Measurements from ENCODE around the gene SYPL1.
A peak's percentile ranks its signal among the peaks of the same experiment; 100 is the strongest.

Gene SYPL1

DNA sequence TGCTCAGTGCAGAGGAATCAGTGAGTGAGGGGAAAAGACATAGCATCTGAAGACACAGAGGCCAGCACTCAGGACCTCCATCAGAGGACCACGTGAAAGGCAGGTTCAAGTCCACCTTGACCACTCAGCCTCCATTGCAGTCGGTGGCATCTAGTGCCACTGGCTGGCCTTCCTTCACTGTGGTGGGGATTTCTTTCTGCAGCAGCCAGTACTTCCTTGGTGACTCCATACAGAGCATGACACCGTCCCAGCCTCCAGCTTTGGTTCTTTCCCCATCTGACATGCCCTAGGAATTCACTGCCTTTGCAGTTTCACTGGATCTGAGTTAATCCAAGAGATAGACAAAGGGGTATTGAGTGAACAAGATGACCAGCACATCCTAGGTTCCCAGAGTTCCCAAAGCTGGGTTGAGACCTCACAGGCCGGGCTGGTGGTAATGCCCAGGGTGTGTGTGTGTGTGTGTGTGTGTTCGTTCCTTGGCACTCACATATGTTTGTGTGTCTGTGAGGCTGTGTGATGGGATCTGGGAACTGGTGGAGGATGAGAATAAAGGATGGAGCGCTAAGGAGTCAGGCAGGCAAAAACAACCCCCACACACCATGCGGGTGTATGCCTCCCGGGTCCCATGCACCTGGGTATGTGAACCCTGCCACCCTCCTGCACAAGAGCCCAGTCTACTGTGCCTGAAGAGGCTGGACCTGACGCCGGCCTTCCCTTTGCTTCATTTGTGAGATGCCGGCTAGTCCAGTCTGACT is 57.8 kb downstream of the SYPL1 start:
- TF ChIP-seq TEAD4 (IDR thresholded peaks at IDR 0.05) (no peak), RAD21 (IDR thresholded peaks at IDR 0.05; ENCODE audit: low read depth) (no peak), TAF1 (IDR thresholded peaks at IDR 0.05; ENCODE audit: low read depth) (no peak), EGR1 (IDR thresholded peaks at IDR 0.05) (no peak), EP300 (IDR thresholded peaks at IDR 0.05; ENCODE audit: borderline replicate concordance) (no peak), CEBPB (IDR thresholded peaks at IDR 0.05) (no peak), TCF12 (IDR thresholded peaks at IDR 0.05; ENCODE audit: low read depth) (no peak), ZBTB7A (IDR thresholded peaks at IDR 0.05; ENCODE audit: low read depth) (no peak), CREB1 (IDR thresholded peaks at IDR 0.05; ENCODE audit: low read depth) (no peak), YY1 (IDR thresholded peaks at IDR 0.05; ENCODE audit: low read depth) (no peak), FOXM1 (IDR thresholded peaks at IDR 0.05; ENCODE audit: borderline replicate concordance, low read depth) (no peak), NFIC (IDR thresholded peaks at IDR 0.05) (no peak)
- TF ChIP-seq, protein P1, sequence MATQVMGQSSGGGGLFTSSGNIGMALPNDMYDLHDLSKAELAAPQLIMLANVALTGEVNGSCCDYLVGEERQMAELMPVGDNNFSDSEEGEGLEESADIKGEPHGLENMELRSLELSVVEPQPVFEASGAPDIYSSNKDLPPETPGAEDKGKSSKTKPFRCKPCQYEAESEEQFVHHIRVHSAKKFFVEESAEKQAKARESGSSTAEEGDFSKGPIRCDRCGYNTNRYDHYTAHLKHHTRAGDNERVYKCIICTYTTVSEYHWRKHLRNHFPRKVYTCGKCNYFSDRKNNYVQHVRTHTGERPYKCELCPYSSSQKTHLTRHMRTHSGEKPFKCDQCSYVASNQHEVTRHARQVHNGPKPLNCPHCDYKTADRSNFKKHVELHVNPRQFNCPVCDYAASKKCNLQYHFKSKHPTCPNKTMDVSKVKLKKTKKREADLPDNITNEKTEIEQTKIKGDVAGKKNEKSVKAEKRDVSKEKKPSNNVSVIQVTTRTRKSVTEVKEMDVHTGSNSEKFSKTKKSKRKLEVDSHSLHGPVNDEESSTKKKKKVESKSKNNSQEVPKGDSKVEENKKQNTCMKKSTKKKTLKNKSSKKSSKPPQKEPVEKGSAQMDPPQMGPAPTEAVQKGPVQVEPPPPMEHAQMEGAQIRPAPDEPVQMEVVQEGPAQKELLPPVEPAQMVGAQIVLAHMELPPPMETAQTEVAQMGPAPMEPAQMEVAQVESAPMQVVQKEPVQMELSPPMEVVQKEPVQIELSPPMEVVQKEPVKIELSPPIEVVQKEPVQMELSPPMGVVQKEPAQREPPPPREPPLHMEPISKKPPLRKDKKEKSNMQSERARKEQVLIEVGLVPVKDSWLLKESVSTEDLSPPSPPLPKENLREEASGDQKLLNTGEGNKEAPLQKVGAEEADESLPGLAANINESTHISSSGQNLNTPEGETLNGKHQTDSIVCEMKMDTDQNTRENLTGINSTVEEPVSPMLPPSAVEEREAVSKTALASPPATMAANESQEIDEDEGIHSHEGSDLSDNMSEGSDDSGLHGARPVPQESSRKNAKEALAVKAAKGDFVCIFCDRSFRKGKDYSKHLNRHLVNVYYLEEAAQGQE (IDR thresholded peaks at IDR 0.05; ENCODE audit: low read depth), result no peak
- TF ChIP-seq, protein P2, sequence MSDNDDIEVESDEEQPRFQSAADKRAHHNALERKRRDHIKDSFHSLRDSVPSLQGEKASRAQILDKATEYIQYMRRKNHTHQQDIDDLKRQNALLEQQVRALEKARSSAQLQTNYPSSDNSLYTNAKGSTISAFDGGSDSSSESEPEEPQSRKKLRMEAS (IDR thresholded peaks at IDR 0.05), result no peak
- TF ChIP-seq, protein P3, sequence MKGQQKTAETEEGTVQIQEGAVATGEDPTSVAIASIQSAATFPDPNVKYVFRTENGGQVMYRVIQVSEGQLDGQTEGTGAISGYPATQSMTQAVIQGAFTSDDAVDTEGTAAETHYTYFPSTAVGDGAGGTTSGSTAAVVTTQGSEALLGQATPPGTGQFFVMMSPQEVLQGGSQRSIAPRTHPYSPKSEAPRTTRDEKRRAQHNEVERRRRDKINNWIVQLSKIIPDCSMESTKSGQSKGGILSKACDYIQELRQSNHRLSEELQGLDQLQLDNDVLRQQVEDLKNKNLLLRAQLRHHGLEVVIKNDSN (IDR thresholded peaks at IDR 0.05), result no peak

DNA sequence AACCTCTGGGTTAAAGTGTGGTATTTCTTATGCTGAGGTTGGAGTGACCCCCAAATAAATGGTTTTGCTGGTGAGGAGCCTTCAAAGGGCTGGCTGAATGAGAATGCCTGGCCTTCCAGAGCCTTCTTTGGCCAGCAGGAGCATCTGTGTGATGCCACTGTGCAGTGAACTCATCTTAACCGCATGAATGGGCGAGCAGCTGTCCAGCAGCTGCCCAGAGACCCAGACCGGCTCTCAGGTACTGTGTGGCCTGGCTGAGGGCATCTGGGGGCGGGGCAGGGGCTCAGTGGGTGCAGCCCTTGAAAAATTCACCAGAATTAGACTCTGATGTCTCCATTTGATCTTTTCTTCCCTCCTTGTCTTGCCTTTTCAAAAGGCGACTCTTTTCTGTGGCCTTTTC is 59.0 kb downstream of the SYPL1 start:
- no peak for TF ChIP-seq TAF1 (IDR thresholded peaks at IDR 0.05; ENCODE audit: low read depth)
- TF ChIP-seq, protein P1 (IDR thresholded peaks at IDR 0.05; ENCODE audit: low read depth), result peak; percentile 73

DNA sequence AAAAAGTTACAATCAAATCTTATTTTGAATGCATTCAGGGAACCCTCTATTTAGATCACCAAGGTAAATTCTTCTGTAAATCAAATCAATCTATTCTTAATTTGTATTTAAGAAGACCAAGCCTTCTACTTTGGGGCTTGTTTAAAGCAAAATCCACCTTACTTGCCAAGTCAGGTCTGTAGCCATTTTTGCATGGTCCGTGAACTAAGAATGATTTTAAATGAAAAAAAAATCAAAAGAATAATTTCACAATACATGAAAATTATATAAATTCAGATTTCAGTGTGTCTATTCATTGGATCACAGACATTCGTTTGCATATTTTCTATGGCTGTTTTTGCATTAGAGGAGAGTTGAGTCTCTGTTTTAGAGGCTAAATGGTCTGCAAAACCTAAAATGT is 59.4 kb downstream of the SYPL1 start:
- no peak for TF ChIP-seq CEBPB (IDR thresholded peaks at IDR 0.05)
- TF ChIP-seq, protein P2 (IDR thresholded peaks at IDR 0.05), result no peak
- TF ChIP-seq, protein P3 (IDR thresholded peaks at IDR 0.05), result no peak

DNA sequence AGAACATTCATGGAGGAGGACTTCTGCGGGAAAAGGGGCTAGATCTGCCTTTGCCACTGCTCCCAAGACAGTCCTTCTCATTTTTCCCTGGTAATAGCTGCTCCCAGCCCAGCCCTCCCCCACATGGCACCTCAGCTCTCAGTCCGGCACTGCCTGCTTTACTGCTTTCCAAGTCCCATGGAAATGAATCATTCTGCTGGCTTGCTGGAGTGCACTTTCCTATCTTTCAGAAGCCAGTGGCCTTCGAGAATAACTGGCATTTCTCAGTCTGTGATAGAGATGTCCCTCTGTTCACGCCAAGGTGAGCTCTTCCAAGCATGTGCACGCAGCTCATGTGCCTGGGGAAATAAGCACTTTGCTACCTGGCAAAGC is 61.4 kb downstream of the SYPL1 start:
- TF ChIP-seq EGR1 (IDR thresholded peaks at IDR 0.05), result no peak
- TF ChIP-seq RAD21 (IDR thresholded peaks at IDR 0.05; ENCODE audit: low read depth), result no peak
- no peak for TF ChIP-seq ZBTB7A (IDR thresholded peaks at IDR 0.05; ENCODE audit: low read depth)
- no peak for TF ChIP-seq CREB1 (IDR thresholded peaks at IDR 0.05; ENCODE audit: low read depth)
- no peak for TF ChIP-seq YY1 (IDR thresholded peaks at IDR 0.05; ENCODE audit: low read depth)
- TF ChIP-seq, protein P3 (IDR thresholded peaks at IDR 0.05), result no peak
- TF ChIP-seq TCF12 (IDR thresholded peaks at IDR 0.05; ENCODE audit: low read depth), result no peak
- TF ChIP-seq NFIC (IDR thresholded peaks at IDR 0.05), result no peak
- no peak for TF ChIP-seq FOXM1 (IDR thresholded peaks at IDR 0.05; ENCODE audit: borderline replicate concordance, low read depth)
- TF ChIP-seq CEBPB (IDR thresholded peaks at IDR 0.05), result no peak
- TF ChIP-seq EP300 (IDR thresholded peaks at IDR 0.05; ENCODE audit: borderline replicate concordance), result no peak
- TF ChIP-seq, protein P1 (IDR thresholded peaks at IDR 0.05; ENCODE audit: low read depth), result no peak
- no peak for TF ChIP-seq TAF1 (IDR thresholded peaks at IDR 0.05; ENCODE audit: low read depth)
- no peak for TF ChIP-seq TEAD4 (IDR thresholded peaks at IDR 0.05)
- TF ChIP-seq, protein P2 (IDR thresholded peaks at IDR 0.05), result no peak

All from Ishikawa (cell line).